ENCODE data around the gene MED25.

Gene MED25

GRCh38 chr19:49869484-49870308, 51.6 kb downstream of the MED25 start:
- TF ChIP-seq EP300 (IDR thresholded peaks at IDR 0.05; ENCODE audit: borderline replicate concordance), result peak; percentile 52; the same call in 1 of the 2 replicates
- no peak for TF ChIP-seq NFIC (IDR thresholded peaks at IDR 0.05)
- TF ChIP-seq, protein P1, sequence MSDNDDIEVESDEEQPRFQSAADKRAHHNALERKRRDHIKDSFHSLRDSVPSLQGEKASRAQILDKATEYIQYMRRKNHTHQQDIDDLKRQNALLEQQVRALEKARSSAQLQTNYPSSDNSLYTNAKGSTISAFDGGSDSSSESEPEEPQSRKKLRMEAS (IDR thresholded peaks at IDR 0.05), result peak; percentile 85
- peak; percentile 51 for TF ChIP-seq TAF1 (IDR thresholded peaks at IDR 0.05; ENCODE audit: low read depth)
- TF ChIP-seq EGR1 (IDR thresholded peaks at IDR 0.05), result peak; percentile 83
- TF ChIP-seq CEBPB (IDR thresholded peaks at IDR 0.05), result no peak
- TF ChIP-seq, protein P2, sequence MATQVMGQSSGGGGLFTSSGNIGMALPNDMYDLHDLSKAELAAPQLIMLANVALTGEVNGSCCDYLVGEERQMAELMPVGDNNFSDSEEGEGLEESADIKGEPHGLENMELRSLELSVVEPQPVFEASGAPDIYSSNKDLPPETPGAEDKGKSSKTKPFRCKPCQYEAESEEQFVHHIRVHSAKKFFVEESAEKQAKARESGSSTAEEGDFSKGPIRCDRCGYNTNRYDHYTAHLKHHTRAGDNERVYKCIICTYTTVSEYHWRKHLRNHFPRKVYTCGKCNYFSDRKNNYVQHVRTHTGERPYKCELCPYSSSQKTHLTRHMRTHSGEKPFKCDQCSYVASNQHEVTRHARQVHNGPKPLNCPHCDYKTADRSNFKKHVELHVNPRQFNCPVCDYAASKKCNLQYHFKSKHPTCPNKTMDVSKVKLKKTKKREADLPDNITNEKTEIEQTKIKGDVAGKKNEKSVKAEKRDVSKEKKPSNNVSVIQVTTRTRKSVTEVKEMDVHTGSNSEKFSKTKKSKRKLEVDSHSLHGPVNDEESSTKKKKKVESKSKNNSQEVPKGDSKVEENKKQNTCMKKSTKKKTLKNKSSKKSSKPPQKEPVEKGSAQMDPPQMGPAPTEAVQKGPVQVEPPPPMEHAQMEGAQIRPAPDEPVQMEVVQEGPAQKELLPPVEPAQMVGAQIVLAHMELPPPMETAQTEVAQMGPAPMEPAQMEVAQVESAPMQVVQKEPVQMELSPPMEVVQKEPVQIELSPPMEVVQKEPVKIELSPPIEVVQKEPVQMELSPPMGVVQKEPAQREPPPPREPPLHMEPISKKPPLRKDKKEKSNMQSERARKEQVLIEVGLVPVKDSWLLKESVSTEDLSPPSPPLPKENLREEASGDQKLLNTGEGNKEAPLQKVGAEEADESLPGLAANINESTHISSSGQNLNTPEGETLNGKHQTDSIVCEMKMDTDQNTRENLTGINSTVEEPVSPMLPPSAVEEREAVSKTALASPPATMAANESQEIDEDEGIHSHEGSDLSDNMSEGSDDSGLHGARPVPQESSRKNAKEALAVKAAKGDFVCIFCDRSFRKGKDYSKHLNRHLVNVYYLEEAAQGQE (IDR thresholded peaks at IDR 0.05; ENCODE audit: low read depth), result no peak
- no peak for TF ChIP-seq YY1 (IDR thresholded peaks at IDR 0.05; ENCODE audit: low read depth)
- TF ChIP-seq RAD21 (IDR thresholded peaks at IDR 0.05; ENCODE audit: low read depth), result no peak
- no peak; the same call in 1 of the 2 replicates for TF ChIP-seq TEAD4 (IDR thresholded peaks at IDR 0.05)
- no peak; the same call in 1 of the 2 replicates for TF ChIP-seq ZBTB7A (IDR thresholded peaks at IDR 0.05; ENCODE audit: low read depth)
- TF ChIP-seq USF1 (IDR thresholded peaks at IDR 0.05), result no peak
- TF ChIP-seq CREB1 (IDR thresholded peaks at IDR 0.05; ENCODE audit: low read depth), result peak; percentile 59; the same call in 1 of the 2 replicates
- TF ChIP-seq FOXM1 (IDR thresholded peaks at IDR 0.05; ENCODE audit: borderline replicate concordance, low read depth), result peak; percentile 9; the same call in 1 of the 2 replicates
- TF ChIP-seq TCF12 (IDR thresholded peaks at IDR 0.05; ENCODE audit: low read depth), result no peak; the same call in 1 of the 2 replicates

GRCh38 chr19:49870309-49870901, 52.3 kb downstream of the MED25 start:
- no peak for TF ChIP-seq TAF1 (IDR thresholded peaks at IDR 0.05; ENCODE audit: low read depth)
- TF ChIP-seq TEAD4 (IDR thresholded peaks at IDR 0.05), result no peak
- TF ChIP-seq ZBTB7A (IDR thresholded peaks at IDR 0.05; ENCODE audit: low read depth), result no peak
- TF ChIP-seq, protein P1 (IDR thresholded peaks at IDR 0.05), result no peak
- TF ChIP-seq NFIC (IDR thresholded peaks at IDR 0.05), result no peak
- no peak for TF ChIP-seq USF1 (IDR thresholded peaks at IDR 0.05)
- TF ChIP-seq TCF12 (IDR thresholded peaks at IDR 0.05; ENCODE audit: low read depth), result no peak
- no peak for TF ChIP-seq EGR1 (IDR thresholded peaks at IDR 0.05)
- no peak for TF ChIP-seq YY1 (IDR thresholded peaks at IDR 0.05; ENCODE audit: low read depth)
- no peak for TF ChIP-seq EP300 (IDR thresholded peaks at IDR 0.05; ENCODE audit: borderline replicate concordance)
- TF ChIP-seq FOXM1 (IDR thresholded peaks at IDR 0.05; ENCODE audit: borderline replicate concordance, low read depth), result no peak

DNA sequence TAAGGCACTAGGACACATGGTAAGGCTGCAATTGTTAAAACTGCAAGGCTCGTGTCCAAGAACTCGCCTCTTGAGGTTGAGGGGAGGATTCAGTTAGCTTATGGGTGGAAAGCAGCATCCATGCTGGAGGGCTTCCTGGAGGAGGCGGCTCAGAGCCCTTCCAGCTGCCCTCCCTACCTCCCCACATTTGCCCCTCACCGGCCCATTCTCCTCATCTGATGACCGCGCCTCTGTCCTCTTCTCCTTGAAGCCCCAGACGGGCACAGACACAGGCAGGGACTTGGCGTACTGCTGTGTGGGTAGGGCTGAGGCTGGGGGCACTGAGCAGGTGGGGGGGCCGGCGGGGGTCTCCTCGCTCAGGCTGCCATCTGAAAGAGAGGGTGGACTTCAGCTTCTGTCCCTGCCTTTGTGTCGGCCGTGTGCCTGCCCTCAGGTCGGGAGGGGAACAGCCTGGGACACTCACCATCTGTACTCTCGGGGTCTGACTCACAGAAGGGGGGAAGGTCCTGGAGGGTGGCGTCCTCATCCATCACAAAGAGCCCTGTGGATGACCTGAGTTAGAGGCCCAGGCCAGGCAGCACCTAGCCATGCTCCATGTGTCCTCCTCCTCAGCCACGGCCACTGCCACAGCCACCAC, 53.4 kb downstream of the MED25 start:
- TF ChIP-seq TEAD4 (IDR thresholded peaks at IDR 0.05), result no peak
- no peak for TF ChIP-seq EGR1 (IDR thresholded peaks at IDR 0.05)
- no peak for TF ChIP-seq EP300 (IDR thresholded peaks at IDR 0.05; ENCODE audit: borderline replicate concordance)
- no peak for TF ChIP-seq TCF12 (IDR thresholded peaks at IDR 0.05; ENCODE audit: low read depth)
- no peak for TF ChIP-seq TAF1 (IDR thresholded peaks at IDR 0.05; ENCODE audit: low read depth)
- no peak for TF ChIP-seq FOXM1 (IDR thresholded peaks at IDR 0.05; ENCODE audit: borderline replicate concordance, low read depth)
- TF ChIP-seq, protein P2 (IDR thresholded peaks at IDR 0.05; ENCODE audit: low read depth), result no peak
- no peak for TF ChIP-seq CEBPB (IDR thresholded peaks at IDR 0.05)
- TF ChIP-seq CREB1 (IDR thresholded peaks at IDR 0.05; ENCODE audit: low read depth), result no peak
- no peak for TF ChIP-seq NFIC (IDR thresholded peaks at IDR 0.05)
- TF ChIP-seq, protein P1 (IDR thresholded peaks at IDR 0.05), result no peak
- no peak for TF ChIP-seq USF1 (IDR thresholded peaks at IDR 0.05)
- no peak for TF ChIP-seq YY1 (IDR thresholded peaks at IDR 0.05; ENCODE audit: low read depth)
- TF ChIP-seq ZBTB7A (IDR thresholded peaks at IDR 0.05; ENCODE audit: low read depth), result no peak
- no peak for TF ChIP-seq RAD21 (IDR thresholded peaks at IDR 0.05; ENCODE audit: low read depth)

All from Ishikawa (cell line).